ENCODE measurements around the gene IGF1R.

The IGF1R gene

DNA sequence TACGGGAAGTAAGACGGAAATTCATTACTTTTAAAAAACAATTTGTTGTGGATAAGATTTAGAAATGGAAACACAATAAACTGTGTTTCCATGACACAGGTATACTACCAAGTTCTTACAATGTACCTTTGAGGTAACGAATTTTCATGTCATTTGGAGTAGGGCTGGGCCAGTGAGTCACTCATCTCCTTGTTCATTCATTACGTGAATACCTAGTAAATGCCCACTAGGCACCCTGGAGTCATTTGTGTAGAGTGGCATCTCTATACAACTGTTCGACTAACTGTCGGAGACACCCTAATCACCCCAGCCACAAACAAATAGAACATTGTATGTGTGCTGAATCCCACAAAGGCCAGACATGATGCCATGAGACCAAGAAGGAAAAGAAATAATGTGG lies 94.8 kb downstream of the IGF1R start:
- no peaks in the 10 kb centered on the region for H3F3A ChIP-seq (ENCODE audit: insufficient read depth)
- no peak overlapping the region for H3K9ac ChIP-seq (ENCODE audit: low read length)
- peaks cover 10% of the 10 kb centered on the region; the same call in 1 of the 2 replicates for H4K20me1 ChIP-seq (ENCODE audit: low read depth, low read length)
- no peaks in the 10 kb centered on the region for H3K9me2 ChIP-seq (replicated peaks; ENCODE audit: insufficient read depth, low read length)
- H3K79me2 ChIP-seq (ENCODE audit: insufficient read depth, low read length) = no peaks in the 10 kb centered on the region; the same call in 1 of the 2 replicates
- no peaks in the 10 kb centered on the region for H3K36me3 ChIP-seq (ENCODE audit: low read length)
- no peaks in the 10 kb centered on the region for H3K27me3 ChIP-seq (ENCODE audit: low read length)
- H2AFZ ChIP-seq (ENCODE audit: low read depth, low read length, severe bottlenecking) = no peak overlapping the region
- H3K4me3 ChIP-seq (ENCODE audit: insufficient read depth, low read length, poor library complexity, severe bottlenecking) = no peak overlapping the region
- no peak overlapping the region for H3K27ac ChIP-seq (ENCODE audit: low read depth, low read length)
- no peaks in the 10 kb centered on the region for H3K9me3 ChIP-seq (ENCODE audit: insufficient read depth, low read length)
- no peak overlapping the region for H3K4me2 ChIP-seq (ENCODE audit: low read depth, low read length, poor library complexity, severe bottlenecking)
- TF ChIP-seq, protein P1, sequence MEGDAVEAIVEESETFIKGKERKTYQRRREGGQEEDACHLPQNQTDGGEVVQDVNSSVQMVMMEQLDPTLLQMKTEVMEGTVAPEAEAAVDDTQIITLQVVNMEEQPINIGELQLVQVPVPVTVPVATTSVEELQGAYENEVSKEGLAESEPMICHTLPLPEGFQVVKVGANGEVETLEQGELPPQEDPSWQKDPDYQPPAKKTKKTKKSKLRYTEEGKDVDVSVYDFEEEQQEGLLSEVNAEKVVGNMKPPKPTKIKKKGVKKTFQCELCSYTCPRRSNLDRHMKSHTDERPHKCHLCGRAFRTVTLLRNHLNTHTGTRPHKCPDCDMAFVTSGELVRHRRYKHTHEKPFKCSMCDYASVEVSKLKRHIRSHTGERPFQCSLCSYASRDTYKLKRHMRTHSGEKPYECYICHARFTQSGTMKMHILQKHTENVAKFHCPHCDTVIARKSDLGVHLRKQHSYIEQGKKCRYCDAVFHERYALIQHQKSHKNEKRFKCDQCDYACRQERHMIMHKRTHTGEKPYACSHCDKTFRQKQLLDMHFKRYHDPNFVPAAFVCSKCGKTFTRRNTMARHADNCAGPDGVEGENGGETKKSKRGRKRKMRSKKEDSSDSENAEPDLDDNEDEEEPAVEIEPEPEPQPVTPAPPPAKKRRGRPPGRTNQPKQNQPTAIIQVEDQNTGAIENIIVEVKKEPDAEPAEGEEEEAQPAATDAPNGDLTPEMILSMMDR (IDR thresholded peaks at IDR 0.05; ENCODE audit: insufficient read depth, low read length, poor library complexity, severe bottlenecking) = no peak
- no peak for TF ChIP-seq EZH2phosphoT487 (conservative IDR thresholded peaks at IDR 0.05; ENCODE audit: low read length)

DNA sequence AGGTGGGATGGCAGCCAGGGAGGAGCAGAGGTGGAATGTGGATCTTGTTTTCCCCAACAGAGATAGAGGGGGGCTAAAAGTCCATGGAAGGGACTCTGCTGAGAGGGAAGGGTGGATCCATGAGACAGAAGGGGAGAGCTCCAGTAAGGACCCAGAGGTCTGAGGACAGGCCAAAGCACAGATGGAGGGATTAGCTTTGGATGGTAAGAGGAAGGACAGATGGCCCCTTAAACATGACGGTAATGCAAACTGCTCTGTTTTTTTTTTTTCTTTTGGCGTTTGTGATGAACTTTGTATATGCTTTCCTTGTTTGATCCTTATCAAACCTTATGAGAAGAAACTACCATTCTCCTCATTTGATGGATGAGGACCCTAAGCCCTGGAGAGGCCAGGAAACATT lies 96.2 kb downstream of the IGF1R start:
- TF ChIP-seq, protein P1 (IDR thresholded peaks at IDR 0.05; ENCODE audit: insufficient read depth, low read length, poor library complexity, severe bottlenecking) = no peak
- TF ChIP-seq EZH2phosphoT487 (conservative IDR thresholded peaks at IDR 0.05; ENCODE audit: low read length) = no peak

DNA sequence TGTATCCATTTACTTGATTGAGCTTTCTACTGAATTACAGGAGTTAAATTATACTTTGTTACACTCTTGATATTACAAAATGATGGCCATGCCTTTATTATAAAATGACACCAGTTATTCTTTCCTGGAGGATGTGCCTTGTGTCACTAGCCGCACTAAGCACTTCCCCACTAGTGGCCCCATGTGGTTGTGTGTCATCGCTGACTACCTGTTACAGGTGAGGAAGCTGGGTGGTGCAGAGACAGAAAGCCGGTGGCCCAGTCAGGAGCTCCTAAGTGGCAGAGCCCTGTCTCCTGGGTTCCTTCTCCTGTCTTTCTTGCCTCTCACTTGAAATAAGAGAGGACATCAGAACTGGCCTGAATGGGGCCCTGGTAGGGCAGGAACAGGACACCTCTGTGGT lies 96.8 kb downstream of the IGF1R start:
- Histone ChIP-seq H3K9me3 (ENCODE audit: insufficient read depth, low read length) (no peaks in the 10 kb centered on the region), H3K4me2 (ENCODE audit: low read depth, low read length, poor library complexity, severe bottlenecking) (no peak overlapping the region), H3K27ac (ENCODE audit: low read depth, low read length) (no peak overlapping the region), H3F3A (ENCODE audit: insufficient read depth) (no peaks in the 10 kb centered on the region), H3K36me3 (ENCODE audit: low read length) (no peaks in the 10 kb centered on the region), H3K79me2 (ENCODE audit: insufficient read depth, low read length) (no peaks in the 10 kb centered on the region), H3K9ac (ENCODE audit: low read length) (no peak overlapping the region), H3K9me2 (replicated peaks; ENCODE audit: insufficient read depth, low read length) (no peaks in the 10 kb centered on the region), H3K4me3 (ENCODE audit: insufficient read depth, low read length, poor library complexity, severe bottlenecking) (no peak overlapping the region), H2AFZ (ENCODE audit: low read depth, low read length, severe bottlenecking) (no peak overlapping the region), H4K20me1 (ENCODE audit: low read depth, low read length) (peaks cover 9% of the 10 kb centered on the region), H3K27me3 (ENCODE audit: low read length) (no peaks in the 10 kb centered on the region)
- no peak for TF ChIP-seq EZH2phosphoT487 (conservative IDR thresholded peaks at IDR 0.05; ENCODE audit: low read length)
- TF ChIP-seq, protein P1 (IDR thresholded peaks at IDR 0.05; ENCODE audit: insufficient read depth, low read length, poor library complexity, severe bottlenecking) = no peak

More for the DNA sequence above, 96.2 kb downstream of the IGF1R start:
- Histone ChIP-seq H3K9me3 (ENCODE audit: insufficient read depth, low read length) (no peaks in the 10 kb centered on the region), H3K4me3 (ENCODE audit: insufficient read depth, low read length, poor library complexity, severe bottlenecking) (no peak overlapping the region), H3K27me3 (ENCODE audit: low read length) (no peaks in the 10 kb centered on the region), H3K36me3 (ENCODE audit: low read length) (no peaks in the 10 kb centered on the region), H3K79me2 (ENCODE audit: insufficient read depth, low read length) (no peaks in the 10 kb centered on the region), H3K27ac (ENCODE audit: low read depth, low read length) (no peak overlapping the region), H3F3A (ENCODE audit: insufficient read depth) (no peaks in the 10 kb centered on the region), H2AFZ (ENCODE audit: low read depth, low read length, severe bottlenecking) (no peak overlapping the region), H4K20me1 (ENCODE audit: low read depth, low read length) (peaks cover 10% of the 10 kb centered on the region), H3K4me2 (ENCODE audit: low read depth, low read length, poor library complexity, severe bottlenecking) (no peak overlapping the region), H3K9ac (ENCODE audit: low read length) (no peak overlapping the region), H3K9me2 (replicated peaks; ENCODE audit: insufficient read depth, low read length) (no peaks in the 10 kb centered on the region)
